Bone marrow (tissue), 2 donors: ENCODE data around the gene LRRC8D.
A peak's percentile ranks its signal among the peaks of the same experiment; 100 is the strongest.

Experiments
- DNase-seq, 2 donors: peaks; one replicate each; lab custom pipeline; 2025; lab: John Stamatoyannopoulos, UW

LRRC8D gene

GRCh38 chr1:89870998-89871397, 50.2 kb downstream of the LRRC8D start:
- no peak for DNase-seq

- DNase-seq = no peak
Measured at GRCh38 chr1:89871768-89872473, 51.1 kb downstream of the LRRC8D start.

- DNase-seq = no peak
Measured at GRCh38 chr1:89872567-89872966, 51.7 kb downstream of the LRRC8D start.

GRCh38 chr1:89873288-89873687, 52.5 kb downstream of the LRRC8D start:
- DNase-seq = no peak

- peak in 1 of 2 donors; percentile 61 for DNase-seq
Measured at GRCh38 chr1:89873770-89874169, 52.9 kb downstream of the LRRC8D start.

GRCh38 chr1:89876463-89876862, 55.6 kb downstream of the LRRC8D start:
- DNase-seq = no peak

GRCh38 chr1:89877756-89878155, 56.9 kb downstream of the LRRC8D start:
- DNase-seq = peak in 1 of 2 donors; percentile 27

GRCh38 chr1:89878256-89878655, 57.4 kb downstream of the LRRC8D start:
- no peak for DNase-seq

GRCh38 chr1:89880679-89881078, 59.8 kb downstream of the LRRC8D start:
- DNase-seq = no peak

- DNase-seq = peak in 1 of 2 donors; percentile 48
Measured at GRCh38 chr1:89881415-89882058, 60.7 kb downstream of the LRRC8D start.

- no peak for DNase-seq
Measured at GRCh38 chr1:89882348-89883029, 61.7 kb downstream of the LRRC8D start.

- DNase-seq = no peak
Measured at GRCh38 chr1:89883030-89883379, 62.2 kb downstream of the LRRC8D start.

GRCh38 chr1:89884718-89885596, 64.1 kb downstream of the LRRC8D start:
- no peak for DNase-seq

GRCh38 chr1:89887270-89887669, 66.4 kb downstream of the LRRC8D start:
- DNase-seq = no peak

GRCh38 chr1:89887713-89888112, 66.9 kb downstream of the LRRC8D start:
- no peak for DNase-seq

GRCh38 chr1:89888480-89889322, 67.9 kb downstream of the LRRC8D start:
- DNase-seq = no peak

GRCh38 chr1:89889323-89889615, 68.4 kb downstream of the LRRC8D start:
- DNase-seq = no peak

GRCh38 chr1:89890085-89890752, 69.4 kb downstream of the LRRC8D start:
- no peak for DNase-seq

GRCh38 chr1:89892816-89893215, 72.0 kb downstream of the LRRC8D start:
- DNase-seq = no peak

GRCh38 chr1:89894210-89895201, 73.7 kb downstream of the LRRC8D start:
- DNase-seq = peak in 1 of 2 donors; percentile 8
